Colonic mucosa (tissue), 4 donors: Measurements from ENCODE around the gene LAS1L. TPM values are rescaled to one million over a fixed set of nuclear protein-coding genes. Genes with fewer than 3 reads are reported as not detected.
A peak's percentile ranks its signal among the peaks of the same experiment; 100 is the strongest.

Source experiments
- DNase-seq: peaks from one replicate; pipeline ENCODE4 v3.0.0-alpha.2; 2020
- H3K27ac ChIP-seq: fragments of 200-600 bp; one replicate; pipeline ENCODE4 v1.8.0; 2021
- H3K27me3 ChIP-seq: fragments of 200-600 bp; one replicate; pipeline ENCODE4 v1.8.0; 2021
- H3K36me3 ChIP-seq: fragments of 200-600 bp; one replicate; pipeline ENCODE4 v1.8.0; 2021
- H3K4me1 ChIP-seq: fragments of 200-600 bp; one replicate; pipeline ENCODE4 v1.8.0; 2021; ENCODE audit warnings: mild to moderate bottlenecking
- H3K4me3 ChIP-seq: fragments of 200-600 bp; one replicate; pipeline ENCODE4 v1.8.0; 2021
- H3K9ac ChIP-seq, 2 donors: one replicate each; pipeline ENCODE4 v1.7.0; 2013; ENCODE audit warnings: control low read depth in 2 of 2, low read depth in 2 of 2, low read length in 2 of 2
- H3K9me3 ChIP-seq: fragments of 200-600 bp; one replicate; pipeline ENCODE4 v1.8.0; 2021
- CTCF ChIP-seq: fragments of 200-600 bp; IDR thresholded peaks from one replicate; pipeline ENCODE4 v1.8.0; 2022; ENCODE audit warnings: antibody characterized with exemption, mild to moderate bottlenecking
- intact Hi-C: fragments of 100-400 bp; cut with DNase I; formaldehyde crosslinking; loops from one replicate; pipeline ENCODE4 v1.14.1; 2022
- total RNA-seq, 2 donors: library from RNA; stranded (reverse); fragmentation: NEBNext Ultra II Directional in 1 of 2; extraction: Animal tissue kit (Norgen Biotek cat#: 25700) in 1 of 2; gene quantifications; one replicate each; pipeline ENCODE4 v1.2.1, GENCODE V29; 2021
- donor health status: healthy.
- donor health status: DM: no; HTN: no; CAD: no.
- donor health status: DM: no; HTN: no; CAD: no.

The LAS1L gene
- 10 to 100 TPM; 13.8 to 35.4 TPM for total RNA-seq

DNA sequence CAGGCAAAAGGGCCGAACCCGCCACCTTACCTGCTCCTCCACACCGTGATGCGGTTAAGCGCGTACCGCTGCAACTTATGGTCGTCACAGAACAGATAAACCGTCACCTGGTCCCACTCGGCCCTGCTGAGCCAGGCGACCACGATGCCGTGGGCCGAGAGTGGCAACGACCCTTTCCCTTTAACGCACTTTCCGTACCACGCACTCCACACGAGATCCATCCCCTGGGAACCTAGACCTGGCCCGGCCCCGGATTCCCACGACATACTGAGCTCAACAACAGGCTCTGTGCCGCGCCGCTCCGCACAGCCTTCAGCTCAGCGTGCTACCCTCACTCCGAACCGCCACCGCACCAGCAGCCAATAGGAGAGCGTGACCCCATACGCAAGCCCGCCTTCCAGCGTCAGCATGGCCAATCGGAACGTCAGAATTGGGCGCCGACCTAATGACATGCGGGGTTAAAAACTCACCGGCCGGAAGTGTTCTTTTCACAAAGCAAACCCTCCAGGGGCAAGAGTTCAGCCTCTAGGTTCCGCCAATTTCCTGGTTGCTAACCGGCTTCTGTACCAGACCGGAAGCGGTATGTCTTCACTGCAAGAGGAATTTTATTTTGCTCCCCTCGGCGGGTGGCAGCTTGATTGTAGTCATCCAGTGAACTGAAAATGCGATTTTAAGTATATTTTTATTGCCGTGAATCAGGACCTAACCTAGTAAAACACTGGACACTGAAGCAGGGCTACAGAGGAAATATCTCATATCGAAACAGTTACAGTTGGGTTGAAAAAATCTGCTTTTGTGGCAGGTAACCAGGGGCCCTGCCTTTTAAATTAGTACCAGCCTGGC is at the start of gene LAS1L:
LAS1L (minus strand) TSS at position 338 of the 843 bp plus-strand sequence; CDS start at position 266, 72 bp downstream.
- peak within 1 kb of the TSS; percentile 56 to 70 for H3K9ac ChIP-seq
- TF ChIP-seq CTCF = no peak
- peak; percentile 89 for DNase-seq
- H3K4me3 ChIP-seq = peak within 1 kb of the TSS; percentile 53
- no peaks in the 10 kb centered on the region for H3K27me3 ChIP-seq
- H3K27ac ChIP-seq = no peak within 1 kb of the TSS
- no peaks in the 10 kb centered on the region for H3K9me3 ChIP-seq
- H3K4me1 ChIP-seq = no peaks in the 10 kb centered on the region
- intact Hi-C loops = no loop called here
- H3K36me3 ChIP-seq = no peaks in the 10 kb centered on the region

- Histone ChIP-seq H3K4me1 (no peaks in the 10 kb centered on the region), H3K9me3 (no peaks in the 10 kb centered on the region), H3K27ac (no peak overlapping the region), H3K27me3 (no peaks in the 10 kb centered on the region), H3K4me3 (no peak overlapping the region), H3K9ac (no peak overlapping the region), H3K36me3 (no peaks in the 10 kb centered on the region)
- intact Hi-C loops = loop anchor here (5.0 kb wide), 2 partner anchors 405 to 820 kb away; no protein-coding TSS in a partner anchor
- no peak for DNase-seq
- no peak for TF ChIP-seq CTCF
These were observed 48.0 kb upstream of the LAS1L start for GRCh38 chrX:65582450-65583082.

- no peaks in the 10 kb centered on the region for H3K27me3 ChIP-seq
- no peaks in the 10 kb centered on the region for H3K4me1 ChIP-seq
- H3K27ac ChIP-seq = no peak overlapping the region
- H3K9ac ChIP-seq = no peak overlapping the region
- H3K36me3 ChIP-seq = no peaks in the 10 kb centered on the region
- H3K4me3 ChIP-seq = no peak overlapping the region
- intact Hi-C loops = loop anchor here (5.0 kb wide), 2 partner anchors 406 to 821 kb away; no protein-coding TSS in a partner anchor
- DNase-seq = peak; percentile 70
- TF ChIP-seq CTCF = peak; percentile 76
- H3K9me3 ChIP-seq = no peaks in the 10 kb centered on the region
These were observed 47.2 kb upstream of the LAS1L start for GRCh38 chrX:65581661-65582339.

DNA sequence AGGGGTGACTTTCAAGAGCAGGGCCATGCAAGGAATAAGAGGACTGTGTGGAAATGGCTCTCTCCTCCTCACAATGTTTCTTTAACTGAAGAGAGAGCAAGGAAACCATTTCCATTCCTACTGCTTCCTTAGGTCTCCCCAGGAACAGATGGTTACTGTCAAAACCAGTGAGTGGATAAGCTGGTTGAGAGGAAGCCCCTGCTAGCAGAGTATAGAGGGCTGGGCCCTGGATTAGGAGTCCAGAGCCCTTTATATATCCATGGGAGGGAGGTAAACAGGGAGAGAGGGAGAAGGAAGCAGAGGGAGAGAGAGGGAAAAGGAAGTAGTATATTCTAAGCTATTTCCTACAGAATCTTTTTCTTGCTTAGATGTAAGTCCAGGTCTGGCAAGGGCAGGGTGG is 43.8 kb upstream of the LAS1L start:
- no peak overlapping the region for H3K9ac ChIP-seq
- H3K27me3 ChIP-seq = no peaks in the 10 kb centered on the region
- H3K4me1 ChIP-seq = no peaks in the 10 kb centered on the region
- H3K9me3 ChIP-seq = no peaks in the 10 kb centered on the region
- H3K4me3 ChIP-seq = no peak overlapping the region
- intact Hi-C loops = loop anchor here (10.0 kb wide), 1 partner anchor 1146 kb away; no protein-coding TSS in a partner anchor
- H3K36me3 ChIP-seq = no peaks in the 10 kb centered on the region
- no peak for TF ChIP-seq CTCF
- H3K27ac ChIP-seq = no peak overlapping the region
- no peak for DNase-seq

DNA sequence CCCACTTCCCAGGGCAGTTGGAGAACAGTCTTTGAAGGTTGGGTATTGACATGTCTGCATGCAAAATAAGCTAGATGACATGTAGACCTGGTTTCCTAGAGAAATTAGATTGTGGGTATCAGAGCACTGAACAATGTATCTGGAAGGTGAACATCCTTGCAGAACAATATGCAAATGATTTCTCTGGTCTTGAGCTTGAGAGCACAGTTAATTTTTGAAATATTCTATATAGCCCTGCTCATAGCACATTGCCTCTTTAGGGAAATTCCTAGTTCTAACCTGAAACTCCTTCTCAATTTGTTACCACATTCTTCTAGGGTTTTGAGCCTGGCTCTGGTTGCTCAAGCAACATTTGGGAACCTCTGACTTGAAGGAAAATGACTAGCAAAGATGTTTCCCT is 41.6 kb upstream of the LAS1L start:
- Histone ChIP-seq H3K9ac (no peak overlapping the region), H3K27ac (no peak overlapping the region), H3K9me3 (no peaks in the 10 kb centered on the region), H3K36me3 (no peaks in the 10 kb centered on the region), H3K27me3 (no peaks in the 10 kb centered on the region), H3K4me1 (no peaks in the 10 kb centered on the region), H3K4me3 (no peak overlapping the region)
- TF ChIP-seq CTCF = no peak
- no peak for DNase-seq
- intact Hi-C loops = loop anchor here (10.0 kb wide), 1 partner anchor 1149 kb away; no protein-coding TSS in a partner anchor
